Neural cell (in vitro differentiated cells): ENCODE results near the gene PILRA. TPM values are rescaled to one million over a fixed set of nuclear protein-coding genes. Genes with fewer than 3 reads are reported as not detected.
"Not testable (repeated sequence)": the region's sequence is repeated elsewhere in the genome, so short reads cannot be mapped to it uniquely, and the experiment has no call there.

Source experiments
- H2AFZ ChIP-seq: fragments of 200-600, 300-800 bp; sonication (generic), shearing (Covaris generic); 2 replicates; pipeline ENCODE4 v1.6.0; 2014; ENCODE audit warnings: low read depth, mild to moderate bottlenecking, antibody characterized with exemption, low read length, moderate library complexity
- H3F3A ChIP-seq: fragments of 200-600 bp; shearing (Covaris generic); 2 replicates; pipeline ENCODE4 v1.6.1; 2016; ENCODE audit warnings: mild to moderate bottlenecking, moderate library complexity, mixed read lengths, antibody characterized with exemption, low read length; ENCODE audit not compliant: insufficient read depth, poor library complexity, severe bottlenecking
- H3K27ac ChIP-seq: fragments of 200-600, 300-800 bp; sonication (generic), shearing (Covaris generic); 2 replicates; pipeline ENCODE4 v1.5.1; 2014; ENCODE audit warnings: mild to moderate bottlenecking, low read length, moderate library complexity
- H3K27me3 ChIP-seq: fragments of 300-800, 200-600 bp; sonication (generic), shearing (Covaris generic); 2 replicates; pipeline ENCODE4 v1.6.0; 2014; ENCODE audit warnings: mild to moderate bottlenecking, low read depth, low read length, moderate library complexity; ENCODE audit not compliant: insufficient read depth
- H3K36me3 ChIP-seq: fragments of 300-800, 200-600 bp; sonication (generic), shearing (Covaris generic); 2 replicates; pipeline ENCODE4 v1.5.1; 2014; ENCODE audit warnings: mild to moderate bottlenecking, antibody characterized with exemption, low read length, moderate library complexity; ENCODE audit not compliant: insufficient read depth
- H3K4me2 ChIP-seq: fragments of 300-800, 200-600 bp; sonication (generic), shearing (Covaris generic); 2 replicates; pipeline ENCODE4 v1.6.0; 2014; ENCODE audit warnings: mild to moderate bottlenecking, low read length
- H3K4me3 ChIP-seq: fragments of 300-800, 200-600 bp; sonication (generic), shearing (Covaris generic); 2 replicates; pipeline ENCODE4 v1.5.1; 2014; ENCODE audit warnings: mild to moderate bottlenecking, low read length, moderate library complexity
- H3K79me2 ChIP-seq: fragments of 200-600 bp; shearing (Covaris generic); replicated peaks from 2 replicates; pipeline ENCODE4 v1.6.0; 2014; ENCODE audit warnings: mild to moderate bottlenecking, low read length, moderate library complexity; ENCODE audit not compliant: insufficient read depth
- H3K9ac ChIP-seq: fragments of 300-800, 200-600 bp; sonication (generic), shearing (Covaris generic); 2 replicates; pipeline ENCODE4 v1.6.1; 2016; ENCODE audit warnings: mild to moderate bottlenecking, low read length, mixed read lengths
- H3K9me2 ChIP-seq: fragments of 200-600 bp; shearing (Covaris generic); 2 replicates; pipeline ENCODE4 v1.6.1; 2016; ENCODE audit warnings: mild to moderate bottlenecking, low read length, mixed read lengths; ENCODE audit not compliant: insufficient read depth
- H3K9me3 ChIP-seq: fragments of 200-600, 300-800 bp; sonication (generic), shearing (Covaris generic); 2 replicates; pipeline ENCODE4 v1.6.1; 2016; ENCODE audit warnings: mild to moderate bottlenecking, mixed run types, low read length, moderate library complexity, mixed read lengths
- H4K20me1 ChIP-seq: fragments of 200-600 bp; shearing (Covaris generic); 2 replicates; pipeline ENCODE4 v1.6.1; 2016; ENCODE audit warnings: mild to moderate bottlenecking, mixed run types; ENCODE audit not compliant: insufficient read depth
- CTCF ChIP-seq: fragments of 450-650 bp; IDR thresholded peaks from 2 replicates; pipeline ENCODE4 v1.5.1; 2014; ENCODE audit warnings: antibody characterized with exemption, mild to moderate bottlenecking, moderate library complexity; ENCODE audit not compliant: poor library complexity, severe bottlenecking
- EP300 ChIP-seq: fragments of 450-650 bp; conservative IDR thresholded peaks from 2 replicates; pipeline ENCODE4 v1.6.1; 2014; ENCODE audit warnings: antibody characterized with exemption, mild to moderate bottlenecking, moderate library complexity; ENCODE audit not compliant: poor library complexity, severe bottlenecking
- EZH2 ChIP-seq: fragments of 200-600, 300-800 bp; shearing (Covaris generic), sonication (generic); IDR thresholded peaks from 2 replicates; pipeline ENCODE4 v1.6.1; 2014; ENCODE audit warnings: antibody characterized with exemption, low read length, borderline replicate concordance, mild to moderate bottlenecking; ENCODE audit not compliant: insufficient read depth, poor library complexity, severe bottlenecking
- MXI1 ChIP-seq: fragments of 450-650 bp; conservative IDR thresholded peaks from 2 replicates; pipeline ENCODE4 v1.6.1; 2014; ENCODE audit warnings: antibody characterized with exemption, mild to moderate bottlenecking; ENCODE audit not compliant: poor library complexity, severe bottlenecking
- POLR2AphosphoS5 ChIP-seq: IDR thresholded peaks from 2 replicates; pipeline ENCODE4 v1.6.1; 2012
- RAD21 ChIP-seq: fragments of 450-650 bp; conservative IDR thresholded peaks from 2 replicates; pipeline ENCODE4 v1.6.1; 2014; ENCODE audit warnings: antibody characterized with exemption, mild to moderate bottlenecking, moderate library complexity
- REST ChIP-seq: IDR thresholded peaks from 2 replicates; pipeline ENCODE4 v1.6.1; 2012; ENCODE audit warnings: borderline replicate concordance
- TAF1 ChIP-seq: IDR thresholded peaks from 2 replicates; pipeline ENCODE4 v1.6.1; 2012; ENCODE audit warnings: low read depth
- polyA plus RNA-seq: library from polyadenylated mRNA; depleted of rRNA; stranded (reverse); fragments of >200 nt; gene quantifications from 2 replicates; pipeline ENCODE4 v1.2.3, GENCODE V29; 2014

Gene PILRA
- polyA plus RNA-seq, 1 donor from 2014 or later = 23.7 TPM

- not testable (repeated sequence) for H4K20me1 ChIP-seq, H3K27me3 ChIP-seq, H3K27ac ChIP-seq, H3K9me3 ChIP-seq, H3K36me3 ChIP-seq, H3K79me2 ChIP-seq, H3F3A ChIP-seq, H3K4me3 ChIP-seq, H3K9me2 ChIP-seq, H3K9ac ChIP-seq, H3K4me2 ChIP-seq, H2AFZ ChIP-seq
Observed at GRCh38 chr7:100352230-100352781, 21.0 kb upstream of the PILRA start.

- no peak overlapping the region for H3K4me3 ChIP-seq
- no peaks in the 10 kb centered on the region for H3F3A ChIP-seq
- H3K79me2 ChIP-seq = no peaks in the 10 kb centered on the region
- no peaks in the 10 kb centered on the region for H4K20me1 ChIP-seq
- H3K4me2 ChIP-seq = no peak overlapping the region
- H3K9me2 ChIP-seq = no peaks in the 10 kb centered on the region
- no peak overlapping the region for H2AFZ ChIP-seq
- H3K27ac ChIP-seq = no peak overlapping the region
- no peak for TF ChIP-seq REST
- TF ChIP-seq TAF1 = no peak
- TF ChIP-seq EZH2 = no peak
- no peaks in the 10 kb centered on the region for H3K36me3 ChIP-seq
- no peaks in the 10 kb centered on the region for H3K27me3 ChIP-seq
- no peaks in the 10 kb centered on the region for H3K9me3 ChIP-seq
- no peak overlapping the region for H3K9ac ChIP-seq
Observed at GRCh38 chr7:100352984-100353684, 20.2 kb upstream of the PILRA start.

- no peak overlapping the region for H3K27ac ChIP-seq
- H3K4me2 ChIP-seq = no peak overlapping the region
- H3K9ac ChIP-seq = no peak overlapping the region
- no peaks in the 10 kb centered on the region for H3K27me3 ChIP-seq
- no peaks in the 10 kb centered on the region for H3K36me3 ChIP-seq
- no peaks in the 10 kb centered on the region for H3K79me2 ChIP-seq
- no peaks in the 10 kb centered on the region for H3K9me2 ChIP-seq
- H3F3A ChIP-seq = no peaks in the 10 kb centered on the region
- H3K9me3 ChIP-seq = no peaks in the 10 kb centered on the region
- no peak overlapping the region for H2AFZ ChIP-seq
- H3K4me3 ChIP-seq = no peak overlapping the region
- H4K20me1 ChIP-seq = no peaks in the 10 kb centered on the region
- no peak for TF ChIP-seq RAD21
- no peak for TF ChIP-seq EP300
- no peak for TF ChIP-seq CTCF
- TF ChIP-seq TAF1 = no peak
- no peak for TF ChIP-seq EZH2
- TF ChIP-seq MXI1 = no peak
- no peak for TF ChIP-seq POLR2AphosphoS5
Observed at GRCh38 chr7:100353685-100354330, 19.5 kb upstream of the PILRA start.
